SH-SY5Y (cell line): Measurements from ENCODE around the gene ZNF592.

Source experiments
- GATA2 ChIP-seq: IDR thresholded peaks from 2 replicates; pipeline ENCODE4 v1.6.1; 2011; ENCODE audit warnings: mild to moderate bottlenecking, low read depth, low read length
- GATA3 ChIP-seq: IDR thresholded peaks from 2 replicates; pipeline ENCODE4 v1.6.1; 2011; ENCODE audit warnings: low read depth, mild to moderate bottlenecking, low read length, moderate library complexity

GRCh38 chr15:84819291-84819768 is 70.9 kb downstream of the ZNF592 start:
- TF ChIP-seq GATA2 = no peak
- no peak for TF ChIP-seq GATA3
